Activated B cell treated with CpG ODN at 0.5 μM for 24 hours (primary cell): ENCODE results near the gene SPTBN4. TPM values are rescaled to one million over a fixed set of nuclear protein-coding genes. Genes with fewer than 3 reads are reported as not detected.

Experiments
- ATAC-seq: fragments of 200-7000 bp; cut with Tn5 transposase; one replicate; pipeline ENCODE4 v1.10.0; 2021; ENCODE audit warnings: low read depth, mild to moderate bottlenecking, moderate library complexity
- CTCF ChIA-PET: fragments of 350-600 bp; sonication (Branson Sonifier 250); formaldehyde crosslinking; loops from one replicate; lab custom pipeline; 2021; ENCODE audit warnings: antibody characterized with exemption; lab: Charles Lee
- POLR2A ChIA-PET: fragments of 350-600 bp; sonication (Branson Sonifier 250); formaldehyde crosslinking; loops from one replicate; lab custom pipeline; 2021; ENCODE audit warnings: antibody characterized with exemption; lab: Charles Lee
- DNase-seq: peaks from one replicate; pipeline ENCODE4 v3.0.0; 2022
- H3K27ac Mint-ChIP-seq: one replicate; pipeline ENCODE4 v1.8.0; 2020; ENCODE audit warnings: mixed read lengths
- H3K27me3 Mint-ChIP-seq: one replicate; pipeline ENCODE4 v1.8.0; 2021; ENCODE audit warnings: mixed read lengths
- H3K36me3 Mint-ChIP-seq: one replicate; pipeline ENCODE4 v1.8.0; 2021; ENCODE audit warnings: low read depth, mixed read lengths
- H3K4me1 Mint-ChIP-seq: one replicate; pipeline ENCODE4 v1.8.0; 2021; ENCODE audit warnings: mixed read lengths
- H3K4me3 Mint-ChIP-seq: one replicate; pipeline ENCODE4 v1.8.0; 2020; ENCODE audit warnings: mild to moderate bottlenecking, mixed read lengths
- H3K9me3 Mint-ChIP-seq: one replicate; pipeline ENCODE4 v1.8.0; 2020; ENCODE audit warnings: mixed read lengths
- CTCF ChIP-seq: fragments of 200-600 bp; IDR thresholded peaks from one replicate; pipeline ENCODE4 v1.8.0; 2022; ENCODE audit warnings: antibody characterized with exemption, mild to moderate bottlenecking
- intact Hi-C: fragments of 100-400 bp; cut with micrococcal nuclease; formaldehyde crosslinking; loops from one replicate; pipeline ENCODE4 v1.15.1; 2024
- total RNA-seq: library from RNA; stranded (reverse); gene quantifications from 2 replicates; pipeline ENCODE4 v1.2.3, GENCODE V29; 2022

The SPTBN4 gene
- total RNA-seq, 1 donor from 2014 or later: 0.20 TPM

DNA sequence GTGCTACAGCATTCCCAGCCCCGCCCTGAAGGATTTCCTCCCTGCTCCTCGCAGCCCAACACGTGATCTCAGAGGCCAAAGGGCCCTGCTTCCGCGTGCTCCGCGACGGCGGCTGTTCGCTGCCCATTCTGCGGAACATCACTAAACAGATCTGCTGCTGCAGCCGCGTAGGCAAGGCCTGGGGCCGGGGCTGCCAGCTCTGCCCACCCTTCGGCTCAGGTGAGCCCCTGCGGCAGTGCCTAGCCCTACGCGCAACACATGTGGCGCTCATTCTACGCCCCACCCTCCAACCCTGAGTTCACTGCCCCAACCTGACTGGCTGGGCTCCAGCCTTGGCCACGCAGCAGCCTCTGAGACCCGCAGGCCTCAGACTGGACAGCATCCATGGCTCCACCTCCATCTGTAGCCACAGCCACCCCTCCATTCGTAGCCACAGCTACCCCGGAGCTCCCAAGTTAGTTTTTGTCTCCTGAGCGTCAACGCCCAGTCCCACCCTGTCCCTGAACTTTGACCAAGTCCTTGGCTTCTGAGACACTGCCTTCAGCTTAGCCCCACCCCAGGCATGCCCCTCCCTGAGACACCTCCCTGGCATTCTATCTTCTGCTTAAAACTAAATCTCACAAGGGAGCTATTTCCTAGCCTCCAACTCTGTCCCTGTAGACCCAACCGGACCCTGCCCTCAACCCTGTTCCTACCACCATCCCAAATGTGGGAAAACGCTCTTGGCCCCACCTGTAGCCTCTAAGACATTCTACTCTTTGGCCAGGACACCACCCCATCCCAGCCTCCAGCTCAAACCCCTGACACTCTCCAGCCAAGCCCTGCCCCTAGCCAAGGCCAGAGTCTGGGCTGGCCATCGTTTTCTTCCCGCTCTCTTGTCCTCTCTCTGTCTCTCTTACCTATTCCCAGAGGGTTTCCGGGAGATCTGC is 140.8 kb downstream of the SPTBN4 start:
- Mint-ChIP-seq H3K27me3 (no peaks in the 10 kb centered on the region), H3K27ac (peak overlapping the region; percentile 46), H3K4me1 (peaks cover 69% of the 10 kb centered on the region), H3K36me3 (no peaks in the 10 kb centered on the region), H3K9me3 (no peaks in the 10 kb centered on the region), H3K4me3 (peak overlapping the region; percentile 41)
- TF ChIP-seq CTCF: no peak
- intact Hi-C loops: loop anchor here (5.0 to 10.0 kb wide), 2 partner anchors 190 to 1103 kb away; partner anchors contain the start of gene EGLN2
- ChIA-PET POLR2A (interaction anchor here (0.6 to 1.8 kb wide), 3 partner anchors 32 to 164 kb away, joined by 3 to 8 read pairs (median 3); no protein-coding TSS in a partner anchor), CTCF (interaction anchor here (0.8 kb wide), 1 partner anchor 12 kb away, joined by 3 read pairs; no protein-coding TSS in a partner anchor)
- ATAC-seq (no peak), DNase-seq (no peak)

GRCh38 chr19:40608240-40608621 is 141.4 kb downstream of the SPTBN4 start:
- intact Hi-C loops: loop anchor here (5.0 to 10.0 kb wide), 2 partner anchors 189 to 1103 kb away; partner anchors contain the start of gene EGLN2
- peaks cover 66% of the 10 kb centered on the region for H3K4me1 Mint-ChIP-seq
- TF ChIP-seq CTCF: no peak
- H3K4me3 Mint-ChIP-seq: no peak overlapping the region
- H3K27ac Mint-ChIP-seq: no peak overlapping the region
- no peak for DNase-seq
- POLR2A ChIA-PET: interaction anchor here (0.6 to 2.4 kb wide), 4 partner anchors 37 to 165 kb away, joined by 3 to 24 read pairs (median 3); no protein-coding TSS in a partner anchor
- H3K36me3 Mint-ChIP-seq: peaks cover under 1% of the 10 kb centered on the region
- H3K27me3 Mint-ChIP-seq: no peaks in the 10 kb centered on the region
- ATAC-seq: no peak
- no peaks in the 10 kb centered on the region for H3K9me3 Mint-ChIP-seq
- CTCF ChIA-PET: no interaction called here

DNA sequence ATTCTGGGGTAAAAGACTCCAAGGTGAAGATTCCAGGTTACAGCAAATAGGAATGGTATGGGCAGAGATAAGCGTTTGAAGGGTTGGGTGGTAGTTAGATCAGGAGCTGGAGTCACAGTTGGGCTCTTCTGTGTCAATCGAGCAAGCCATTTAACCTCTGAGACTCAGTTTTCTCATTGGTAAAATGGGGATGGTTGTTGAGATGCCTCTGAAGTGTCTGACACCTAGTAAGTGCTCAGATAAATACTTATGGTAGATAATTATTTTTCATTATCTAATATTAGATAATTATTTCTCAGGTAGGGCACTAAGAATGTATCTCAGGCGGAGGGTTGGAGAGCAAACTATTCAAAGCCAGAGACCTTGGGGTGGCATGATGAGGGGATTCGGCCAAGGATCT is 142.2 kb downstream of the SPTBN4 start:
- Mint-ChIP-seq H3K4me1 (peaks cover 64% of the 10 kb centered on the region), H3K27ac (peak overlapping the region; percentile 94), H3K27me3 (no peaks in the 10 kb centered on the region), H3K9me3 (no peaks in the 10 kb centered on the region), H3K36me3 (peaks cover 5% of the 10 kb centered on the region), H3K4me3 (peak overlapping the region; percentile 88)
- ATAC-seq (no peak), DNase-seq (no peak)
- intact Hi-C loops: loop anchor here (5.0 to 10.0 kb wide), 2 partner anchors 188 to 1104 kb away; partner anchors contain the start of gene EGLN2
- POLR2A ChIA-PET: interaction anchor here (0.8 to 2.4 kb wide), 9 partner anchors 26 to 183 kb away, joined by 3 to 24 read pairs (median 6); partner anchors contain the start of genes ACTMAP, BLVRB, COQ8B and ITPKC
- TF ChIP-seq CTCF: no peak
- CTCF ChIA-PET: interaction anchor here (0.6 to 1.0 kb wide), 2 partner anchors 60 to 144 kb away, joined by 3 read pairs; no protein-coding TSS in a partner anchor

DNA sequence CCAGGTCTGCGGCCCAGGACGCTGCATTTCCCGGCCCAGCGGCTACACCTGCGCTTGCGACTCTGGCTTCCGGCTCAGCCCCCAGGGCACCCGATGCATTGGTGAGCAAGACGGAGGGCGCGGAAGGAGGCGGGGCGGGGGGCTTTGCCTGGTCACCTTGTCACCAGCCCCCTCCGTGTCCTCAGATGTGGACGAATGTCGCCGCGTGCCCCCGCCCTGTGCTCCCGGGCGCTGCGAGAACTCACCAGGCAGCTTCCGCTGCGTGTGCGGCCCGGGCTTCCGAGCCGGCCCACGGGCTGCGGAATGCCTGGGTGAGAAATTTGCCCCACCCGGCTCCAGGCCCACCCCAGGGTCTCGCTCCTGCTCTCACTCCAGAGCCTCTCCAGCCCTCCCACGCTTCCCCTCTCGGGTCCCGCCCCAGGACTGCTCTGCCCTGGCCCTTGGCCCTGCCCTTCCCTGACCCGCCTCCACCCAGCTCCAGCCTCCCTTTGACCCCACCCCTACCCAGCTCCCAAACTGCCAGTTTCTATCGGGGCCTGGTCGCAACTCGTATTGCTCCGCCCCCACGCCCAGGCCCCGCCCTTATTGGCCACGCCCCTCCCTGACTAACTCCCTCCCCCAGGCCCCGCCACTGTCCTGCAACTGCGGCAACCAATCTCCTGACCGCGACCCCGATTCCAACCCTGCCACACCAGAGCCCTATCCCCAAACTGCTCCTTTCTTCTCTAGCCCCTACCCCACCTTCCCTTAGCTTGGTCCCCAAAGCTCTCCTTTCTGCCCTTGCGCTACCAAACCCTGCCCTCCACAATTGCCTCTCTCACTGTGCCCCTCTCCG is 143.0 kb downstream of the SPTBN4 start:
- no peak for TF ChIP-seq CTCF
- H3K27me3 Mint-ChIP-seq: no peaks in the 10 kb centered on the region
- H3K36me3 Mint-ChIP-seq: peaks cover 5% of the 10 kb centered on the region
- peaks cover 60% of the 10 kb centered on the region for H3K4me1 Mint-ChIP-seq
- POLR2A ChIA-PET: interaction anchor here (0.7 to 2.4 kb wide), 19 partner anchors 9 to 324 kb away, joined by 3 to 24 read pairs (median 4); partner anchors contain the start of genes ACTMAP, AKT2, BLVRB and COQ8B
- CTCF ChIA-PET: interaction anchor here (0.6 to 1.6 kb wide), 4 partner anchors 10 to 145 kb away, joined by 3 to 14 read pairs (median 4); no protein-coding TSS in a partner anchor
- H3K4me3 Mint-ChIP-seq: peak overlapping the region; percentile 88
- intact Hi-C loops: loop anchor here (1.0 to 10.0 kb wide), 9 partner anchors 33 to 1268 kb away; partner anchors contain the start of genes BLVRB, C19orf47, CD79A and COQ8B
- peak overlapping the region; percentile 94 for H3K27ac Mint-ChIP-seq
- ATAC-seq: peak; percentile 54
- no peaks in the 10 kb centered on the region for H3K9me3 Mint-ChIP-seq
- DNase-seq: peak; percentile 92
